Panc1 (cell line): ENCODE data around the gene TBX4. TPM values are rescaled to one million over a fixed set of nuclear protein-coding genes. Genes with fewer than 3 reads are reported as not detected.
A peak's percentile ranks its signal among the peaks of the same experiment; 100 is the strongest.

ENCODE experiments used
- ATAC-seq: fragments of 200-7000 bp; cut with Tn5 transposase; 2 replicates; pipeline ENCODE4 v1.9.1; 2020; ENCODE audit warnings: mild to moderate bottlenecking, moderate library complexity
- BruUV-seq: library from RNA; stranded (reverse); fragments of 400-500 nt; replicated peaks from 2 replicates; lab custom pipeline; 2021; lab: Mats Ljungman, UMichigan
- CTCF ChIA-PET: fragments of 300-600 bp; sonication (Branson Sonifier 250); formaldehyde crosslinking; loops from one replicate; lab custom pipeline; 2022; ENCODE audit warnings: antibody characterized with exemption; lab: Charles Lee
- POLR2A ChIA-PET: fragments of 300-600 bp; sonication (Branson Sonifier 250); formaldehyde crosslinking; loops from one replicate; lab custom pipeline; 2022; ENCODE audit warnings: antibody characterized with exemption; lab: Charles Lee
- DNase-seq: peaks from one replicate; pipeline ENCODE4 v3.0.0-alpha.2; 2010; ENCODE audit warnings: low read depth, low spot score
- H3K27ac ChIP-seq: 2 replicates; pipeline ENCODE4 v1.5.1; 2011; ENCODE audit warnings: mild to moderate bottlenecking, low read length, inconsistent platforms
- H3K27me3 ChIP-seq: fragments of 200-500 bp; sonication (Bioruptor generic); 2 replicates; pipeline ENCODE4 v1.6.0; 2014; ENCODE audit warnings: low read length, inconsistent platforms; ENCODE audit not compliant: control insufficient read depth, insufficient read depth
- H3K36me3 ChIP-seq: fragments of 200-500 bp; sonication (Bioruptor generic); 2 replicates; pipeline ENCODE4 v1.5.1; 2014; ENCODE audit warnings: inconsistent platforms, mild to moderate bottlenecking, low read length, moderate library complexity; ENCODE audit not compliant: control insufficient read depth, insufficient read depth
- H3K4me1 ChIP-seq: 2 replicates; pipeline ENCODE4 v1.5.1; 2011; ENCODE audit warnings: inconsistent platforms, mild to moderate bottlenecking, low read length, moderate library complexity; ENCODE audit not compliant: control insufficient read depth, insufficient read depth
- H3K4me3 ChIP-seq, 2 experiments: 2 replicates each; pipeline ENCODE4 v1.5.1; 2011 to 2012; ENCODE audit warnings: low read depth in 2 of 2, low read length in 2 of 2, mild to moderate bottlenecking in 2 of 2, inconsistent platforms in 1 of 2, moderate library complexity in 1 of 2
- H3K9me3 ChIP-seq: fragments of 200-500 bp; sonication (Bioruptor generic); 2 replicates; pipeline ENCODE4 v1.5.1; 2014; ENCODE audit warnings: low read depth, mild to moderate bottlenecking, inconsistent platforms, low read length, moderate library complexity; ENCODE audit not compliant: control insufficient read depth, insufficient read depth
- POLR2AphosphoS5 ChIP-seq: IDR thresholded peaks from 2 replicates; pipeline ENCODE4 v1.6.1; 2012; ENCODE audit warnings: mild to moderate bottlenecking, low read depth, low read length, moderate library complexity
- SIN3A ChIP-seq: IDR thresholded peaks from 2 replicates; pipeline ENCODE4 v1.6.1; 2012; ENCODE audit warnings: low read depth, mild to moderate bottlenecking, low read length, moderate library complexity, borderline replicate concordance; ENCODE audit not compliant: insufficient read depth
- TCF7L2 ChIP-seq: IDR thresholded peaks from 2 replicates; pipeline ENCODE4 v1.6.1; 2011; ENCODE audit warnings: mild to moderate bottlenecking, low read depth, low read length, inconsistent platforms
- in situ Hi-C: cut with HindIII; loops from 2 replicates; pipeline ENCODE4 v1.10.0; 2016; ENCODE audit warnings: low sequenced_read_pairs, low pct_unique_long_range_greater_than_20kb
- intact Hi-C: fragments of 100-400 bp; cut with micrococcal nuclease; formaldehyde crosslinking; loops from one replicate; pipeline ENCODE4 v1.10.0; 2022; ENCODE audit not compliant: unreplicated experiment
- total RNA-seq: library from RNA; stranded (reverse); gene quantifications from one replicate; pipeline ENCODE4 v1.2.1, GENCODE V29; 2021; ENCODE audit not compliant: unreplicated experiment
- TF ChIP-seq, protein P1 (sequence below): fragments of 450-650 bp; IDR thresholded peaks from 2 replicates; pipeline ENCODE4 v1.5.1; 2017; ENCODE audit warnings: mild to moderate bottlenecking
- TF ChIP-seq, protein P2 (sequence below), 2 experiments: IDR thresholded peaks; 2 replicates each; pipeline ENCODE4 v1.6.1; 2011 to 2012; ENCODE audit warnings: low read depth in 2 of 2, control low read depth in 1 of 2, low read length in 1 of 2, mild to moderate bottlenecking in 1 of 2, moderate library complexity in 1 of 2; ENCODE audit not compliant: insufficient read depth in 1 of 2

Gene TBX4
- total RNA-seq, 1 experiment from 2014 or later: not detected

DNA sequence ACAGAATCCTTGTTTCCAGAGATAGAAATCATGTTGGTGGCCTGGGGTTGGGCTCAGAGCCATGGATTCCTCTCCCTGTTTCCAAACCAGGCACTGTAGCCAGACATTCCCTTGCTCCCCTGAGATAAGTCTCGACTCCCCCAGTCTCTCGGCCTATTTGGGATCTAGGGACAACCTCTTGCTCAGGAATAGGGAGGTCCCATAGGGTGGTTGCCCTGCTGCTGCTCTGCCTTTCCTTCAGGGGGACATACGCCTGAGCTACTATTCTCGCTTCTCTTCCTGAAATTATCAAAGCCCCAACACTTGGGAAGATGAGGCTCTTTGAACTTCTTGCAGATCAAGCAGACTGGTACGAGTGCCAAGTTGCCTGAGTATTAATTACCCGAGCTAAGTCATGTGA, 58.0 kb downstream of the TBX4 start:
- no peaks in the 10 kb centered on the region for H3K27me3 ChIP-seq
- no peak overlapping the region for H3K4me3 ChIP-seq
- TF ChIP-seq SIN3A (no peak), TCF7L2 (no peak), POLR2AphosphoS5 (no peak)
- TF ChIP-seq, protein P1, sequence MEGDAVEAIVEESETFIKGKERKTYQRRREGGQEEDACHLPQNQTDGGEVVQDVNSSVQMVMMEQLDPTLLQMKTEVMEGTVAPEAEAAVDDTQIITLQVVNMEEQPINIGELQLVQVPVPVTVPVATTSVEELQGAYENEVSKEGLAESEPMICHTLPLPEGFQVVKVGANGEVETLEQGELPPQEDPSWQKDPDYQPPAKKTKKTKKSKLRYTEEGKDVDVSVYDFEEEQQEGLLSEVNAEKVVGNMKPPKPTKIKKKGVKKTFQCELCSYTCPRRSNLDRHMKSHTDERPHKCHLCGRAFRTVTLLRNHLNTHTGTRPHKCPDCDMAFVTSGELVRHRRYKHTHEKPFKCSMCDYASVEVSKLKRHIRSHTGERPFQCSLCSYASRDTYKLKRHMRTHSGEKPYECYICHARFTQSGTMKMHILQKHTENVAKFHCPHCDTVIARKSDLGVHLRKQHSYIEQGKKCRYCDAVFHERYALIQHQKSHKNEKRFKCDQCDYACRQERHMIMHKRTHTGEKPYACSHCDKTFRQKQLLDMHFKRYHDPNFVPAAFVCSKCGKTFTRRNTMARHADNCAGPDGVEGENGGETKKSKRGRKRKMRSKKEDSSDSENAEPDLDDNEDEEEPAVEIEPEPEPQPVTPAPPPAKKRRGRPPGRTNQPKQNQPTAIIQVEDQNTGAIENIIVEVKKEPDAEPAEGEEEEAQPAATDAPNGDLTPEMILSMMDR: no peak
- TF ChIP-seq, protein P2, sequence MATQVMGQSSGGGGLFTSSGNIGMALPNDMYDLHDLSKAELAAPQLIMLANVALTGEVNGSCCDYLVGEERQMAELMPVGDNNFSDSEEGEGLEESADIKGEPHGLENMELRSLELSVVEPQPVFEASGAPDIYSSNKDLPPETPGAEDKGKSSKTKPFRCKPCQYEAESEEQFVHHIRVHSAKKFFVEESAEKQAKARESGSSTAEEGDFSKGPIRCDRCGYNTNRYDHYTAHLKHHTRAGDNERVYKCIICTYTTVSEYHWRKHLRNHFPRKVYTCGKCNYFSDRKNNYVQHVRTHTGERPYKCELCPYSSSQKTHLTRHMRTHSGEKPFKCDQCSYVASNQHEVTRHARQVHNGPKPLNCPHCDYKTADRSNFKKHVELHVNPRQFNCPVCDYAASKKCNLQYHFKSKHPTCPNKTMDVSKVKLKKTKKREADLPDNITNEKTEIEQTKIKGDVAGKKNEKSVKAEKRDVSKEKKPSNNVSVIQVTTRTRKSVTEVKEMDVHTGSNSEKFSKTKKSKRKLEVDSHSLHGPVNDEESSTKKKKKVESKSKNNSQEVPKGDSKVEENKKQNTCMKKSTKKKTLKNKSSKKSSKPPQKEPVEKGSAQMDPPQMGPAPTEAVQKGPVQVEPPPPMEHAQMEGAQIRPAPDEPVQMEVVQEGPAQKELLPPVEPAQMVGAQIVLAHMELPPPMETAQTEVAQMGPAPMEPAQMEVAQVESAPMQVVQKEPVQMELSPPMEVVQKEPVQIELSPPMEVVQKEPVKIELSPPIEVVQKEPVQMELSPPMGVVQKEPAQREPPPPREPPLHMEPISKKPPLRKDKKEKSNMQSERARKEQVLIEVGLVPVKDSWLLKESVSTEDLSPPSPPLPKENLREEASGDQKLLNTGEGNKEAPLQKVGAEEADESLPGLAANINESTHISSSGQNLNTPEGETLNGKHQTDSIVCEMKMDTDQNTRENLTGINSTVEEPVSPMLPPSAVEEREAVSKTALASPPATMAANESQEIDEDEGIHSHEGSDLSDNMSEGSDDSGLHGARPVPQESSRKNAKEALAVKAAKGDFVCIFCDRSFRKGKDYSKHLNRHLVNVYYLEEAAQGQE (IDR thresholded peaks at IDR 0.05; ENCODE audit: insufficient read depth in 1 of 2, low read depth in 2 of 2, low read length in 1 of 2): no peak
- intact Hi-C loops (no loop called here), in situ Hi-C loops (no loop called here)
- POLR2A ChIA-PET: no interaction called here
- H3K4me1 ChIP-seq: peaks cover 26% of the 10 kb centered on the region
- H3K27ac ChIP-seq: peak overlapping the region; percentile 40; the same call in 1 of the 2 replicates
- no peaks in the 10 kb centered on the region for H3K9me3 ChIP-seq
- CTCF ChIA-PET: no interaction called here
- ATAC-seq (no peak), DNase-seq (no peak)
- BruUV-seq: no TSS peak
- no peaks in the 10 kb centered on the region for H3K36me3 ChIP-seq

DNA sequence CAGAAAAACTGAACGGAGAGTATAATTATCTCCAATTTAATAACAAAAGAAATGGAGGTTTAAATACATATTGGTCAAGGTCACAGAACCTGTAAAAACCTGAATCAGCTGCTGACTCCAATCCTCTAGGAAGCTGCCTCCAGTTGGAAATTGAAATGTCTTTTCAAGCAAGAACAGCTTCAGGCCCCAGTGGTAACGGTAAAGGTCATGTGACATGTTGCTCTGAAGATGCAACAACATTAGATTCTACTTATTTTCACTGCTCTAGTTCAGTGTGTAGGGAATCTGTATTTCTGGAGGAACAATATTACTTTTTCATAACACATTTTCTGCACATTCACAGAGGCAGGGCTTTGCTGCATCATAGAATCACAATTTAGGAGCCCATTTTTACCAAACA, 58.8 kb downstream of the TBX4 start:
- ATAC-seq (no peak), DNase-seq (no peak)
- BruUV-seq: no TSS peak
- Histone ChIP-seq H3K4me1 (peaks cover 24% of the 10 kb centered on the region), H3K4me3 (no peak overlapping the region), H3K27ac (peak overlapping the region; percentile 71), H3K9me3 (no peaks in the 10 kb centered on the region), H3K27me3 (no peaks in the 10 kb centered on the region), H3K36me3 (no peaks in the 10 kb centered on the region)
- TF ChIP-seq SIN3A: no peak
- TF ChIP-seq POLR2AphosphoS5: no peak
- TF ChIP-seq, protein P2 (IDR thresholded peaks at IDR 0.05; ENCODE audit: insufficient read depth in 1 of 2, low read depth in 2 of 2, low read length in 1 of 2): no peak
- no peak for TF ChIP-seq TCF7L2
- TF ChIP-seq, protein P1: no peak
- intact Hi-C loops: no loop called here
- ChIA-PET CTCF (no interaction called here), POLR2A (no interaction called here)
- in situ Hi-C loops: no loop called here
